ENCODE measurements around the gene RING1. TPM values are rescaled to one million over a fixed set of nuclear protein-coding genes. Genes with fewer than 3 reads are reported as not detected.
"Not testable (repeated sequence)": the region's sequence is repeated elsewhere in the genome, so short reads cannot be mapped to it uniquely, and the experiment has no call there.

RING1 gene
- total and polyA plus RNA-seq, 3 donors from 2014 or later, result 36.2 to 60.2 (median 38.0) TPM

DNA sequence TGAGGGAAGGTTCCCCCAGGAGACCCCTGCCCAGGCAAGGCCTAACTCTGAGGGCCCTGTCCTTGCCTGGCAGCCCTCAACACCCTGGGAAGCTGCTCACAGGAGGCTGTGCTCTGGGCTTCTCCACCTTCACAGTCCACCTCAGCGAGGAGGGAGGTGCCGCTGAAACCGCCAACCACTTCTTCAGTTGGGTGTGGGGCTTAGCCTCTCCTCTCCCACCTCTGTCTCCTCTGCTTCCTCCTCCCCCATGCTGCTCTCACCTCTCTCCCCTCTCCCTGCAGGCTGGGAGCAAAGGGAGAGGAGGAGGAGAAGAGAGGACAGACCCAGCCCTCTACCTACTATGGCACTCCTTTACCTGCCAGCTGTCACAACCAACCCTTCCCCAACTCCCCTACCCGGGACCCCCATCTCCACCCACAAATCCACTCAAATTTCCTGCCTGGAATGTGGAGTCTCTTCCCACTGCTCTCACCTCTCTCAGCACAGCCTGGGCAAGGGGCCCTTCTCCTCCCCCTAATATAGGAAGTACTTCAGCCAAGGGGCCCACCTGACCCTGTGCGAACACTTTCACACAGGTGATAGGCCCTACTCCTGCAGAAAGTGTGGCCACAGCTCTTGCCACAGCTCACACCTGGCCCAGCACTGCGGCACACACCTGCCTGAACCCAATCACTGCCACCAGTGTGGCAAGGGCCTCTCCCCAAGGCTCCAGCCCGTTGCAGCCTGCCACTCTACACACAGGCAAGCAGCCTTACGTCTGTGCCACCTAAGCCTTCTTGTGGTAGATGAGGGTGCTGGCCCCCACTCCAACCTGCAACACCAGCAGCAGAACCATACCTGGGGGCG lies 7.2 kb downstream of the RING1 start:
- no peaks in the 10 kb centered on the region for H3K27me3 ChIP-seq
- TF ChIP-seq POLR2A (IDR thresholded peaks at IDR 0.05), result no peak
- TF ChIP-seq, protein P1, sequence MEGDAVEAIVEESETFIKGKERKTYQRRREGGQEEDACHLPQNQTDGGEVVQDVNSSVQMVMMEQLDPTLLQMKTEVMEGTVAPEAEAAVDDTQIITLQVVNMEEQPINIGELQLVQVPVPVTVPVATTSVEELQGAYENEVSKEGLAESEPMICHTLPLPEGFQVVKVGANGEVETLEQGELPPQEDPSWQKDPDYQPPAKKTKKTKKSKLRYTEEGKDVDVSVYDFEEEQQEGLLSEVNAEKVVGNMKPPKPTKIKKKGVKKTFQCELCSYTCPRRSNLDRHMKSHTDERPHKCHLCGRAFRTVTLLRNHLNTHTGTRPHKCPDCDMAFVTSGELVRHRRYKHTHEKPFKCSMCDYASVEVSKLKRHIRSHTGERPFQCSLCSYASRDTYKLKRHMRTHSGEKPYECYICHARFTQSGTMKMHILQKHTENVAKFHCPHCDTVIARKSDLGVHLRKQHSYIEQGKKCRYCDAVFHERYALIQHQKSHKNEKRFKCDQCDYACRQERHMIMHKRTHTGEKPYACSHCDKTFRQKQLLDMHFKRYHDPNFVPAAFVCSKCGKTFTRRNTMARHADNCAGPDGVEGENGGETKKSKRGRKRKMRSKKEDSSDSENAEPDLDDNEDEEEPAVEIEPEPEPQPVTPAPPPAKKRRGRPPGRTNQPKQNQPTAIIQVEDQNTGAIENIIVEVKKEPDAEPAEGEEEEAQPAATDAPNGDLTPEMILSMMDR (IDR thresholded peaks at IDR 0.05), result no peak
- WGBS, 2 donors, result 73 to 88% methylated on average over 6 to 9 of the region's 9 CpGs
- no peaks in the 10 kb centered on the region for H3K9me3 ChIP-seq
- H3K4me3 ChIP-seq, result no peak overlapping the region
- no peaks in the 10 kb centered on the region for H3K36me3 ChIP-seq (ENCODE audit: low read depth, missing control alignments)
- H3K27ac ChIP-seq, result no peak overlapping the region
- no peak for DNase-seq
- intact Hi-C loops (cut with DNase I; ENCODE audit: low total_unique reads), result no loop called here
- H3K4me1 ChIP-seq, result peaks cover 18% of the 10 kb centered on the region

DNA sequence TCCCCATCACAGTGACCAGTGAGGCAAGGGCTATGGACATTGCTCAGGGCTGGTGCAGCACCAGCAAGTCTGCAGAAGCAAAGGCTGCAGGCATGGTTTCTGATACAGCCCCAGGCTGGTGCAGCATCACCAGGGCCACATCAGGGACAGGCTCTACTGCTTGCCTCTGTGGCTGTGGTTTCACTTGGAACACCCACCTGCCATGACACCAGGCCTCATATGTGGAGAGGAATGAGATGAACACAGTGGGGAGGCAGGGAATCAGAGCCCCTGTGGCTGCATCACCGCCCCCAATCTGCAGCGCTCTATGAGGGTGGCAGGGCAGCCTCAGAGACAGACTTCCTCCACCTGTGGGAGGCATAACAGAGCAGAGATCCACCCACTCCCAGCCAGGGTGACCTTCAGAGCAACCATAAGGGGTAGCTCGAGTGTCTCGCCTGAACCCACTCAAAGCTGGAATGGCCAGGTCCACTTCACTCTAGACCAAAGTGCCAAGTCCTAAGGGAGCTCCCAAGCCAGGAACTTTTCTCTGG lies 7.9 kb downstream of the RING1 start:
- peaks cover 18% of the 10 kb centered on the region for H3K4me1 ChIP-seq
- H3K4me3 ChIP-seq, result no peak overlapping the region
- no peaks in the 10 kb centered on the region for H3K27me3 ChIP-seq
- H3K36me3 ChIP-seq (ENCODE audit: low read depth, missing control alignments), result no peaks in the 10 kb centered on the region
- TF ChIP-seq POLR2A (IDR thresholded peaks at IDR 0.05), result no peak
- TF ChIP-seq, protein P1 (IDR thresholded peaks at IDR 0.05), result no peak
- no peak overlapping the region for H3K27ac ChIP-seq
- 80 to 92% methylated on average over 3 to 4 of the region's 4 CpGs for WGBS, 2 donors
- no peak for DNase-seq
- H3K9me3 ChIP-seq, result no peaks in the 10 kb centered on the region
- intact Hi-C loops (cut with DNase I; ENCODE audit: low total_unique reads), result no loop called here

DNA sequence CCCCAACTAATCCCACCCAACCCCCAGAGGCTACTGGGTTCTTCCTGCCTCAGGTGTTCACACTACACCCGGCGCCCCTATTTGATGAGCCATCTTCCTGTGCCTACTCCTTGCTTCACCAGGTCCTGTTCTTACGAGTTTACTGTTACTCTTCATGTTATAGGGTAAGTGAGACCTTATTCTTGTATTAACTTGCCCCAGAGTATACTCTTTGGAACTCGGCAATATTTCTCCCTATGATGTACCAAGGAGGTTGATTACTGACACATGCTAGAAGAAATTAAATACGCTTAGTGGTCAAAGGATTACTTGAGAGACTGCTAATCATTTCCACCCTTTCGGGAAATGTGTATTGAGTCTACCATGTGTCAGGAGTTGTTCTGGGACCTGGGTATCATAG lies 8.9 kb downstream of the RING1 start:
- Histone ChIP-seq H3K4me3 (no peak overlapping the region), H3K9me3 (no peaks in the 10 kb centered on the region), H3K27ac (no peak overlapping the region), H3K4me1 (peaks cover 18% of the 10 kb centered on the region), H3K36me3 (ENCODE audit: low read depth, missing control alignments) (no peaks in the 10 kb centered on the region), H3K27me3 (no peaks in the 10 kb centered on the region)
- 90 to 91% methylated on average over 6 of the region's 6 CpGs for WGBS, 2 donors
- no peak for TF ChIP-seq POLR2A (IDR thresholded peaks at IDR 0.05)
- TF ChIP-seq, protein P1 (IDR thresholded peaks at IDR 0.05), result no peak
- DNase-seq, result no peak
- intact Hi-C loops (cut with DNase I; ENCODE audit: low total_unique reads), result no loop called here

DNA sequence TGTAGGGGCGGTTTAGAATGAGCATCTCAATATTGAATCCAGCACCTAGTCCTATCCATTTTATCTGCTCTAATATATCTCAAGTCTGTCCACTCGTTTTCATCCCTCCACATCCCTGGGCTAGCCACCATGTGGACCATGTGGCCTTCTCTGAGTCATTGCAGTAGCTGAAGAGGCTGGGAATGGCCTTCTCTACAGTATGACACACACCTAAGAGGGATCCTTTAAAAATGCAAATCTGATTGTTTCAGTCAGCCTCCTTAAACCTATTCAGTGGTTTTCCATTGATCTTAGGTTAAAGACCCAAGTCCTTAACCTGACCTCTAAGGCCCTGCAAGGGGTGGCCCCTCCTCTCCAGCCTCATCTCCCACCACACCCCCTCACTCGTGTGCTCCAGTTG lies 9.4 kb downstream of the RING1 start:
- intact Hi-C loops (cut with DNase I; ENCODE audit: low total_unique reads), result no loop called here
- Histone ChIP-seq H3K9me3 (no peaks in the 10 kb centered on the region), H3K4me3 (no peak overlapping the region), H3K27ac (no peak overlapping the region), H3K4me1 (peaks cover 17% of the 10 kb centered on the region), H3K36me3 (ENCODE audit: low read depth, missing control alignments) (no peaks in the 10 kb centered on the region), H3K27me3 (no peaks in the 10 kb centered on the region)
- TF ChIP-seq, protein P1 (IDR thresholded peaks at IDR 0.05), result no peak
- DNase-seq, result no peak
- WGBS, 2 donors, result 70 to 76% methylated on average over 3 of the region's 3 CpGs

DNA sequence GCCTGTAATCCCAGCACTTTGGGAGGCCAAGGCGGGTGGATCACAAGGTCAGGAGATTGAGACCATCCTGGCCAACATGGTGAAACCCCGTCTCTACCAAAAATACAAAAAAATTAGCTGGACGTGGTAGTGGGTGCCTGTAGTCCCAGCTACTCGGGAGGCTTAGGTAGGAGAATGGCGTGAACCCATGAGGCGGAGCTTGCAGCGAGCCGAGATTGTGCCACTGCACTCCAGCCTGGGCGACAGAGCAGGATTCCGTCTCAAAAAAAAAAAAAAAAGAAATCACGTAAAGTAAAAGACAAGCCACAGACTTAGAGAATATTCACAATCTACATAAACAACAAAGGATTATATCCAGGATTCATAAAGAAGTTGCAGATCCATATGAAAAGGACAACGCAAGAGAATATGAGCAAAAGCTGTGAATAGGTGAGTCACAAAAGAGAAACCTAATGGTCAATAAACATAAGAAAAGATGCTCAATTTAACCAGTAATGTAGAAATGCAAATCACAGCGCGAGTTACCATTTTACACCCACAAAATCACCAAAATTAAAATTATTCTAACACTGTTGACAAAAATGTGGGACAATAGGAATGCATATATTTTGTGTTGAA lies 18.3 kb downstream of the RING1 start:
- intact Hi-C loops (cut with DNase I; ENCODE audit: low total_unique reads); H3K9me3 ChIP-seq; H3K4me1 ChIP-seq; H3K36me3 ChIP-seq (ENCODE audit: low read depth, missing control alignments); H3K27ac ChIP-seq; H3K27me3 ChIP-seq; H3K4me3 ChIP-seq: not testable (repeated sequence)
- 56 to 57% methylated on average over 14 of the region's 14 CpGs for WGBS, 2 donors
- DNase-seq, result peak; percentile 3

Data from testis (tissue), 3 donors.